Measurements from ENCODE around the gene TEAD1.

DNA sequence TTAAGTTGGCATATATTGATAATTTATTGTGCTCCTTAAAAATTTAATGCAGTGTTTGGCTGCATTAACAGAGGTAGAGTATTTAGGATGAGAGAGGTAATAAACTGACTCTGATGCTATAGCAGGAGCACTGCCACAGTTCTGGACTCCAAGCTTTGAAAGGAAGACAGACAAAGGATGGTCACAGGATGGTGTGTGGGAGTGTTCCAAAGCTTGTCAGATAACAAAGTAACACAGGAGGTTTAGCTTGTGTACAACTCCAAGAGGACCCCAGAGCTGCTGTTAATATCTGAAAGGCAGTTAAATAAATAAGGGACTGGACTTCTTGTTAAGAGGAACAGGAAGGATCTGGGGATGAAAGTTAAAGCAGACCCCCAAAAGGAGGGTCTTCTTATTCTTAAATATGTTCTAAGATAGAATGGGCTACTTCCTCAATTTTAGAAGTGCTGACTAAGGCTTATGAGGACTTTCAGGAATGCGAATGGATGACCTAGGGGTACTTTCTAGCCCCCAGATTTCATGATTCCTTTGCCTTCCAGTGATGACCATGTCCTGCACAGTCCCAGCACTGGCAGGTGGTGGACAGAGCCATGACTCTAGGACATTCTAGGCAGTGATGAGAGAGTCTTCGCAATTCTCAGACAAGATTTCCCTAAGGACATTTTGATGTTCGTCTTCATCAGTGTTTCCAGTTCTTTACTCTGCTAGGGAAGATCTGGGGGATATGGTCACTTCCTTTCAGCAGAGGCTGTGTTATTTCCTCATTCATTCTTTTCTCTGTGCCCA lies 185.8 kb downstream of the TEAD1 start:
- TF ChIP-seq, protein P1, sequence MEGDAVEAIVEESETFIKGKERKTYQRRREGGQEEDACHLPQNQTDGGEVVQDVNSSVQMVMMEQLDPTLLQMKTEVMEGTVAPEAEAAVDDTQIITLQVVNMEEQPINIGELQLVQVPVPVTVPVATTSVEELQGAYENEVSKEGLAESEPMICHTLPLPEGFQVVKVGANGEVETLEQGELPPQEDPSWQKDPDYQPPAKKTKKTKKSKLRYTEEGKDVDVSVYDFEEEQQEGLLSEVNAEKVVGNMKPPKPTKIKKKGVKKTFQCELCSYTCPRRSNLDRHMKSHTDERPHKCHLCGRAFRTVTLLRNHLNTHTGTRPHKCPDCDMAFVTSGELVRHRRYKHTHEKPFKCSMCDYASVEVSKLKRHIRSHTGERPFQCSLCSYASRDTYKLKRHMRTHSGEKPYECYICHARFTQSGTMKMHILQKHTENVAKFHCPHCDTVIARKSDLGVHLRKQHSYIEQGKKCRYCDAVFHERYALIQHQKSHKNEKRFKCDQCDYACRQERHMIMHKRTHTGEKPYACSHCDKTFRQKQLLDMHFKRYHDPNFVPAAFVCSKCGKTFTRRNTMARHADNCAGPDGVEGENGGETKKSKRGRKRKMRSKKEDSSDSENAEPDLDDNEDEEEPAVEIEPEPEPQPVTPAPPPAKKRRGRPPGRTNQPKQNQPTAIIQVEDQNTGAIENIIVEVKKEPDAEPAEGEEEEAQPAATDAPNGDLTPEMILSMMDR (IDR thresholded peaks at IDR 0.05): no peak
- no peak for TF ChIP-seq POLR2AphosphoS5 (IDR thresholded peaks at IDR 0.05; ENCODE audit: low read depth, low read length)
- TF ChIP-seq, protein P2, sequence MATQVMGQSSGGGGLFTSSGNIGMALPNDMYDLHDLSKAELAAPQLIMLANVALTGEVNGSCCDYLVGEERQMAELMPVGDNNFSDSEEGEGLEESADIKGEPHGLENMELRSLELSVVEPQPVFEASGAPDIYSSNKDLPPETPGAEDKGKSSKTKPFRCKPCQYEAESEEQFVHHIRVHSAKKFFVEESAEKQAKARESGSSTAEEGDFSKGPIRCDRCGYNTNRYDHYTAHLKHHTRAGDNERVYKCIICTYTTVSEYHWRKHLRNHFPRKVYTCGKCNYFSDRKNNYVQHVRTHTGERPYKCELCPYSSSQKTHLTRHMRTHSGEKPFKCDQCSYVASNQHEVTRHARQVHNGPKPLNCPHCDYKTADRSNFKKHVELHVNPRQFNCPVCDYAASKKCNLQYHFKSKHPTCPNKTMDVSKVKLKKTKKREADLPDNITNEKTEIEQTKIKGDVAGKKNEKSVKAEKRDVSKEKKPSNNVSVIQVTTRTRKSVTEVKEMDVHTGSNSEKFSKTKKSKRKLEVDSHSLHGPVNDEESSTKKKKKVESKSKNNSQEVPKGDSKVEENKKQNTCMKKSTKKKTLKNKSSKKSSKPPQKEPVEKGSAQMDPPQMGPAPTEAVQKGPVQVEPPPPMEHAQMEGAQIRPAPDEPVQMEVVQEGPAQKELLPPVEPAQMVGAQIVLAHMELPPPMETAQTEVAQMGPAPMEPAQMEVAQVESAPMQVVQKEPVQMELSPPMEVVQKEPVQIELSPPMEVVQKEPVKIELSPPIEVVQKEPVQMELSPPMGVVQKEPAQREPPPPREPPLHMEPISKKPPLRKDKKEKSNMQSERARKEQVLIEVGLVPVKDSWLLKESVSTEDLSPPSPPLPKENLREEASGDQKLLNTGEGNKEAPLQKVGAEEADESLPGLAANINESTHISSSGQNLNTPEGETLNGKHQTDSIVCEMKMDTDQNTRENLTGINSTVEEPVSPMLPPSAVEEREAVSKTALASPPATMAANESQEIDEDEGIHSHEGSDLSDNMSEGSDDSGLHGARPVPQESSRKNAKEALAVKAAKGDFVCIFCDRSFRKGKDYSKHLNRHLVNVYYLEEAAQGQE (IDR thresholded peaks at IDR 0.05; ENCODE audit: insufficient read depth in 1 of 2, low read depth in 2 of 2, low read length in 1 of 2): no peak
